Measurements from ENCODE around the gene BTRC. TPM values are rescaled to one million over a fixed set of nuclear protein-coding genes. Genes with fewer than 3 reads are reported as not detected.
"Not testable (repeated sequence)": the region's sequence is repeated elsewhere in the genome, so short reads cannot be mapped to it uniquely, and the experiment has no call there.

BTRC gene
- total RNA-seq, 1 donor from 2014 or later: 14.2 TPM

GRCh38 chr10:101358706-101359300 is 4.8 kb downstream of the BTRC start:
- no peak overlapping the region for H3K4me3 ChIP-seq (ENCODE audit: low read depth, low read length)
- DNase-seq (ENCODE audit: low read depth): no peak
- TF ChIP-seq, protein P1, sequence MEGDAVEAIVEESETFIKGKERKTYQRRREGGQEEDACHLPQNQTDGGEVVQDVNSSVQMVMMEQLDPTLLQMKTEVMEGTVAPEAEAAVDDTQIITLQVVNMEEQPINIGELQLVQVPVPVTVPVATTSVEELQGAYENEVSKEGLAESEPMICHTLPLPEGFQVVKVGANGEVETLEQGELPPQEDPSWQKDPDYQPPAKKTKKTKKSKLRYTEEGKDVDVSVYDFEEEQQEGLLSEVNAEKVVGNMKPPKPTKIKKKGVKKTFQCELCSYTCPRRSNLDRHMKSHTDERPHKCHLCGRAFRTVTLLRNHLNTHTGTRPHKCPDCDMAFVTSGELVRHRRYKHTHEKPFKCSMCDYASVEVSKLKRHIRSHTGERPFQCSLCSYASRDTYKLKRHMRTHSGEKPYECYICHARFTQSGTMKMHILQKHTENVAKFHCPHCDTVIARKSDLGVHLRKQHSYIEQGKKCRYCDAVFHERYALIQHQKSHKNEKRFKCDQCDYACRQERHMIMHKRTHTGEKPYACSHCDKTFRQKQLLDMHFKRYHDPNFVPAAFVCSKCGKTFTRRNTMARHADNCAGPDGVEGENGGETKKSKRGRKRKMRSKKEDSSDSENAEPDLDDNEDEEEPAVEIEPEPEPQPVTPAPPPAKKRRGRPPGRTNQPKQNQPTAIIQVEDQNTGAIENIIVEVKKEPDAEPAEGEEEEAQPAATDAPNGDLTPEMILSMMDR (conservative IDR thresholded peaks at IDR 0.05; ENCODE audit: low read depth, low read length): no peak

DNA sequence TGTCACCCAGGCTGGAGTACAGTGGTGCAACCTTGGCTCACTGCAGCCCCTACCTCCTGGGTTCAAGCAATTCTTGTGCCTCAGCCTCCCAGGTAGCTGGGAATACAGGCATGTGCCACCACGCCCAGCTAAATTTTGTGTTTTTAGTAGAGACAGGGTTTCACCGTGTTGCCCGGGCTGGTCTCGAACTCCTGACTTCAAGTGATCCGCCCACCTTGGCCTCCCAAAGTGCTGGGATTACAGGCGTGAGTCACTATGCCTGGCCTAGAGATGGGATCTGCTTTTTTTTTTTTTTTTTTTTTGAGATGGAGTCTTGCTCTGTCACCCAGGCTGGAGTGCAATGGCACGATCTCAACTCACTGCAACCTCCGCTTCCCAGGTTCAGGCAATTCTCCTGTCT is 6.1 kb downstream of the BTRC start:
- H3K4me3 ChIP-seq (ENCODE audit: low read depth, low read length); DNase-seq (ENCODE audit: low read depth): not testable (repeated sequence)

DNA sequence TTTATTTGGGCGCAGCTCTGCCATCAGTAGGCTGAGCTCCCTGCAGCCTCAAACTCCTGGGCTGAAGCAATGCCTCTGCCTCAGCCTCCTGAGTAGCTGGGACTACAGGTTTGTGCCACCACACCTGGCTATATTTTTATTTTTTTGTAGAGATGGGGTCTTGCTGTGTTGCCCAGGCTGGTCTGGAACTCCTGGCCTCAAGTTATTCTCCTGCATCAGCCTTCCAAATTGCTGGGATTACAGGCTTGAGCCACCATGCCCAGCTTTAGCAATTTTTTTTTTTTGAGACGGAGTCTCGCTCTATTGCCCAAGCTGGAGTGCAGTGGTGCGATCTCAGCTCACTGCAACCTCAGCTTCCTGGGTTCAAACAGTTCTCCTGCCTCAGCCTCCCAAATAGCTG is 6.9 kb downstream of the BTRC start:
- H3K4me3 ChIP-seq (ENCODE audit: low read depth, low read length); DNase-seq (ENCODE audit: low read depth): not testable (repeated sequence)

GRCh38 chr10:101363850-101364400 is 10.0 kb downstream of the BTRC start:
- TF ChIP-seq, protein P1 (conservative IDR thresholded peaks at IDR 0.05; ENCODE audit: low read depth, low read length): no peak

GRCh38 chr10:101364721-101365120 is 10.8 kb downstream of the BTRC start:
- no peak overlapping the region for H3K4me3 ChIP-seq (ENCODE audit: low read depth, low read length)
- TF ChIP-seq, protein P1 (conservative IDR thresholded peaks at IDR 0.05; ENCODE audit: low read depth, low read length): no peak
- no peak for DNase-seq (ENCODE audit: low read depth)

More at GRCh38 chr10:101363850-101364400, 10.0 kb downstream of the BTRC start:
- no peak overlapping the region for H3K4me3 ChIP-seq (ENCODE audit: low read depth, low read length)
- DNase-seq (ENCODE audit: low read depth): no peak

DNA sequence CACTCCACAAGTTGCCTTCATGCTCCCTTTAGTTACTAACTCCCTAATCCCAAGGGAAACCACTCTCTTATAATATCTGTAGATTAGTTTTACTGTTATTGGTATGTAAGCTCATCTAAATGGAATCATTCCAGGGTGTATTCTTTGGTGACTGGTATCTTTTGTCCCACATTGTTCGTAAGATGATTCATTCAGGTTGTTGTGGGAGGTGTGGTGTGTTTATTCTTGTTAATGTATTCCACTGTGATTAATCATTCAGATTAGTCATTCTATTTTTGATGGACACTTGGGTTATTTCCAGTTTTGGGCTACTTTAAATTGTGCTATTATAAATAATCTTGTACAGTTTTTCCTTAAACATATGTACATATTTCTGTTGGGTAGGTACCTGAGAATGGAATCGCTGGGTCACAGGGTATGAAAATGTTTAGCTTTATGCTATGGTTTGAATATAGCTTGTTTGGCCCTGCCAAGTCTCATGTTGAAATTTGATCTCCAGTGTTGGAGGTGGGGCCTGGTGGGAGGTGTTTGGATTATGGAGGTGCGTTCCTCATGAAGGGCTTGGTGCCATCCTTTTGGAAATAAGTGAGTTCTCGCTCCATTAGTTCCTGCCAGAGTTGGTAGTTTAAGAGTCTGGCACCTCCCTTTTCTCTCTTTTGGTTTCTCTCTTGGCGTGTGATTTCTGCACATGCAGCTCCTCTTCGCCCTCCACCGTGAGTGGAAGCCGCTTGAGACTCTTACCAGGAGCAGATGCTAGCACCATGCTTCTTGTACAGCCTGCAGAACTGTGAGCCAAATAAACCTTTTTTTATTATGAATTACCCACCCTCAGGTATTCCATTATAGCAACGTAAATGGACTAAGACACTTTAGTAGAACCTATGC is 13.8 kb downstream of the BTRC start:
- TF ChIP-seq, protein P1 (conservative IDR thresholded peaks at IDR 0.05; ENCODE audit: low read depth, low read length): no peak
- DNase-seq (ENCODE audit: low read depth): peak; percentile 78
- no peak overlapping the region for H3K4me3 ChIP-seq (ENCODE audit: low read depth, low read length)

GRCh38 chr10:101373063-101373462 is 19.1 kb downstream of the BTRC start:
- no peak for DNase-seq (ENCODE audit: low read depth)
- TF ChIP-seq, protein P1 (conservative IDR thresholded peaks at IDR 0.05; ENCODE audit: low read depth, low read length): no peak

DNA sequence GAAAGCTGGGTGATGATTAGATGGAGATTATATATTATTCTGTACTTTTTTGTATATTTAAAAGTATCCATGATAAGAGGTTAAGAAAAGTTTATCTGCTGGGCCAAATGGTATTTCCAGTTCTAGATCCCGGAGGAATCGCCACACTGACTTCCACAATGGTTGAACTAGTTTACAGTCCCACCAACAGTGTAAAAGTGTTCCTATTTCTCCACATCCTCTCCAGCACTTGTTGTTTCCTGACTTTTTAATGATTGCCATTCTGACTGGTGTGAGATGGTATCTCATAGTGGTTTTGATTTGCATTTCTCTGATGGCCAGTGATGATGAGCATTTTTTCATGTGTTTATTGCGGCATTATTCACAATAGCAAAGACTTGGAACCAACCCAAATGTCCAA is 20.0 kb downstream of the BTRC start:
- DNase-seq (ENCODE audit: low read depth); H3K4me3 ChIP-seq (ENCODE audit: low read depth, low read length): not testable (repeated sequence)

More at GRCh38 chr10:101373063-101373462, 19.1 kb downstream of the BTRC start:
- no peak overlapping the region for H3K4me3 ChIP-seq (ENCODE audit: low read depth, low read length)

All from epithelial cell of proximal tubule (primary cell).